HG02870 (cell line): ENCODE results near the gene TSPAN4.

ENCODE experiments used
- ATAC-seq: cut with Tn5 transposase; IDR thresholded peaks from one replicate; pipeline ENCODE4 v1.9.1; 2021; ENCODE audit warnings: mild to moderate bottlenecking, moderate library complexity; ENCODE audit not compliant: unreplicated experiment

Gene TSPAN4

GRCh38 chr11:847876-848275 lies 5.2 kb downstream of the TSPAN4 start:
- no peak for ATAC-seq

GRCh38 chr11:848380-848931 lies 5.8 kb downstream of the TSPAN4 start:
- ATAC-seq = no peak

GRCh38 chr11:849104-849824 lies 6.6 kb downstream of the TSPAN4 start:
- no peak for ATAC-seq

GRCh38 chr11:849951-850774 lies 7.5 kb downstream of the TSPAN4 start:
- ATAC-seq = no peak

GRCh38 chr11:850775-851763 lies 8.4 kb downstream of the TSPAN4 start:
- no peak for ATAC-seq

- ATAC-seq = no peak
Measured at GRCh38 chr11:852762-853161, 10.1 kb downstream of the TSPAN4 start.

GRCh38 chr11:853682-854448 lies 11.2 kb downstream of the TSPAN4 start:
- no peak for ATAC-seq

GRCh38 chr11:854601-855329 lies 12.1 kb downstream of the TSPAN4 start:
- no peak for ATAC-seq

- no peak for ATAC-seq
Measured at GRCh38 chr11:855330-855674, 12.7 kb downstream of the TSPAN4 start.

GRCh38 chr11:855796-856195 lies 13.1 kb downstream of the TSPAN4 start:
- ATAC-seq = no peak

GRCh38 chr11:856397-856796 lies 13.7 kb downstream of the TSPAN4 start:
- no peak for ATAC-seq

GRCh38 chr11:858053-858761 lies 15.6 kb downstream of the TSPAN4 start:
- ATAC-seq = no peak

- ATAC-seq = no peak
Measured at GRCh38 chr11:858762-859339, 16.2 kb downstream of the TSPAN4 start.

GRCh38 chr11:859394-860131 lies 16.9 kb downstream of the TSPAN4 start:
- ATAC-seq = no peak

GRCh38 chr11:860234-861104 lies 17.8 kb downstream of the TSPAN4 start:
- no peak for ATAC-seq

- no peak for ATAC-seq
Measured at GRCh38 chr11:861105-861479, 18.4 kb downstream of the TSPAN4 start.

GRCh38 chr11:862081-862661 lies 19.5 kb downstream of the TSPAN4 start:
- no peak for ATAC-seq
